Cardiac fibroblast (primary cell): Measurements from ENCODE around the gene TRIM6.
"Not testable (repeated sequence)": the region's sequence is repeated elsewhere in the genome, so short reads cannot be mapped to it uniquely, and the experiment has no call there.

Source experiments
- DNase-seq, 2 donors: peaks; one replicate each; pipeline versions ENCODE4 v3.0.0 to v3.0.0-alpha.2; 2010; ENCODE audit warnings: low read depth in 2 of 2
- H3K4me3 ChIP-seq, 2 donors: replicated peaks in 1 of 2; 1 replicate in 1 of 2; 2 replicates in 1 of 2; pipeline ENCODE4 v1.5.1; 2011; ENCODE audit warnings: low read depth in 2 of 2, low read length in 2 of 2, mild to moderate bottlenecking in 2 of 2, moderate library complexity in 1 of 2
- TF ChIP-seq, protein P1 (sequence below): IDR thresholded peaks from one replicate; pipeline ENCODE4 v1.5.1; 2011; ENCODE audit warnings: low read depth, mild to moderate bottlenecking, low read length, inconsistent platforms

Gene TRIM6

DNA sequence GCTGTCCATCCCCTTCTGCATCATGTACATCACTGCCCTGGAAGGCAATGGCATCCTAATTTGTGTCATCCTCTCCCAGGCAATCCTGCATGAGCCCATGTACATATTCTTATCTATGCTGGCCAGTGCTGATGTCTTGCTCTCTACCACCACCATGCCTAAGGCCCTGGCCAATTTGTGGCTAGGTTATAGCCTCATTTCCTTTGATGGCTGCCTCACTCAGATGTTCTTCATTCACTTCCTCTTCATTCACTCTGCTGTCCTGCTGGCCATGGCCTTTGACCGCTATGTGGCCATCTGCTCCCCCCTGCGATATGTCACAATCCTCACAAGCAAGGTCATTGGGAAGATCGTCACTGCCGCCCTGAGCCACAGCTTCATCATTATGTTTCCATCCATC lies 15.4 kb upstream of the TRIM6 start:
- no peak overlapping the region for H3K4me3 ChIP-seq
- DNase-seq, result no peak
- TF ChIP-seq, protein P1, sequence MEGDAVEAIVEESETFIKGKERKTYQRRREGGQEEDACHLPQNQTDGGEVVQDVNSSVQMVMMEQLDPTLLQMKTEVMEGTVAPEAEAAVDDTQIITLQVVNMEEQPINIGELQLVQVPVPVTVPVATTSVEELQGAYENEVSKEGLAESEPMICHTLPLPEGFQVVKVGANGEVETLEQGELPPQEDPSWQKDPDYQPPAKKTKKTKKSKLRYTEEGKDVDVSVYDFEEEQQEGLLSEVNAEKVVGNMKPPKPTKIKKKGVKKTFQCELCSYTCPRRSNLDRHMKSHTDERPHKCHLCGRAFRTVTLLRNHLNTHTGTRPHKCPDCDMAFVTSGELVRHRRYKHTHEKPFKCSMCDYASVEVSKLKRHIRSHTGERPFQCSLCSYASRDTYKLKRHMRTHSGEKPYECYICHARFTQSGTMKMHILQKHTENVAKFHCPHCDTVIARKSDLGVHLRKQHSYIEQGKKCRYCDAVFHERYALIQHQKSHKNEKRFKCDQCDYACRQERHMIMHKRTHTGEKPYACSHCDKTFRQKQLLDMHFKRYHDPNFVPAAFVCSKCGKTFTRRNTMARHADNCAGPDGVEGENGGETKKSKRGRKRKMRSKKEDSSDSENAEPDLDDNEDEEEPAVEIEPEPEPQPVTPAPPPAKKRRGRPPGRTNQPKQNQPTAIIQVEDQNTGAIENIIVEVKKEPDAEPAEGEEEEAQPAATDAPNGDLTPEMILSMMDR, result no peak

DNA sequence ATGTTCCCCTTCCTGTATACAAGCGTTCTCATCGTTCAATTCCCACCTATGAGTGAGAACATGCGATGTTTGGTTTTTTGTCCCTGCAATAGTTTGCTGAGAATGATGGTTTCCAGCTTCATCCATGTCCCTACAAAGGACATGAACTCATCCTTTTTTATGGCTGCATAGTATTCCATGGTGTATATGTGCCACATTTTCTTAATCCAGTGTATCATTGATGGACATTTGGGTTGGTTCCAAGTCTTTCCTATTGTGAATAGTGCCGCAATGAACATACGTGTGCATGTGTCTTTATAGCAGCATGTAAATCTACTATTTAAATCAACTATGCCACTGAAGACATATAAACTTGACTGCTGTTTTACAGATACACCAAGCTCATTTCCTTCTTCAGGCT lies 12.0 kb upstream of the TRIM6 start:
- not testable (repeated sequence) for H3K4me3 ChIP-seq, DNase-seq

DNA sequence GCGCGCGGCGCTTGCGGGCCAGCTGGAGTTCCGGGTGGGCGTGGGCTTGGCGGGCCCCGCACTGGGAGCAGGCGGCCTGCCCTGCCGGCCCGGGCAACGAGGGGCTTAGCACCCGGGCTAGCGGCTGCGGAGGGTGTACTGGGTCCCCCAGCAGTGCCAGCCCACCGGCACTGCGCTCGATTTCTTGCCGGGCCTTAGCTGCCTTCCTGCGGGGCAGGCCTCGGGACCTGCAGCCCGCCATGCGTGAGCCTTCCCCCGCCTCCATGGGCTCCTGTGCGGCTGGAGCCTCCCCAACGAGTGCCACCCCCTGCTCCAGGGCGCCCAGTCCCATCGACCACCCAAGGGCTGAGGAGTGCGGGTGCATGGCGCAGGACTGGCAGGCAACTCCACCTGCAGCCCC lies 6.5 kb upstream of the TRIM6 start:
- not testable (repeated sequence) for DNase-seq, H3K4me3 ChIP-seq

DNA sequence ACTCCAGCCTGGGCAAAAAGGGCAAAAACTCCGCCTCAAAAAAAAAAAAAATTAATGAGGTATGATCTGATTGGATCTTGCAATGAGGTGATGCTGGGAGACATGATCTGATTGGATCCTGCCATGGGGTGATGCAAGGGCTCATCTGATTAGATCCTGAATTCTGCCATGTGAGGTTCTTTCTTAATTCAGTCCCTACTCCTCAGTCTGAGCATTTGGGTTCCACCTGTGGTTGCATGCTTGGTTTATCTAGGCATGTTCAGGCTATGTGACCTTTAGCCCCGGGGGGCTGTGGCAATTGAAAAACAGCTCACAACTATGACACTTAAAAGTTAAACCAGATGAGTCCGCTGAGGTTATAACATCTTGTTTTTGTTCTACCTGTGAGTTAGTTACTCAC lies 4.8 kb upstream of the TRIM6 start:
- no peak overlapping the region for H3K4me3 ChIP-seq
- TF ChIP-seq, protein P1, result no peak
- DNase-seq, result no peak

DNA sequence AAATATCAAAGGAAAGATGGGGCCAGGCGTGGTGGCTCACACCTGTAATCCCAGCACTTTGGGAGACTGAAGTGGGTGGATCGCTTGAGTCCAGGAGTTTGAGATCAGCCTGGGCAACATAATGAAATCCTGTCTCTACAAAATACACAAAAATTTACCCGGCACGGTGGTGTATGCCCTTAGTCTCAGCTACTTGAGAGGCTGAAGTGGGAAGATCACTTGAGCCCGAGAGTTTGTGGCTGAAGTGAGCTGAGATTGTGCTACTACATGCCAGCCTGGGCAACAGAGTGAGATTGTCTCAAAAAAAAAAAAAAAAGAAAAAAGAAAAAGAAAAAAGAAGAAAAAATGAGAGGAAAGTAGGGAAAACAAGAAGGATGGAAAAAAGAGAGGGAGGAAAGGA lies 3.8 kb upstream of the TRIM6 start:
- TF ChIP-seq, protein P1, result no peak
- DNase-seq, result no peak
- H3K4me3 ChIP-seq, result no peak overlapping the region

DNA sequence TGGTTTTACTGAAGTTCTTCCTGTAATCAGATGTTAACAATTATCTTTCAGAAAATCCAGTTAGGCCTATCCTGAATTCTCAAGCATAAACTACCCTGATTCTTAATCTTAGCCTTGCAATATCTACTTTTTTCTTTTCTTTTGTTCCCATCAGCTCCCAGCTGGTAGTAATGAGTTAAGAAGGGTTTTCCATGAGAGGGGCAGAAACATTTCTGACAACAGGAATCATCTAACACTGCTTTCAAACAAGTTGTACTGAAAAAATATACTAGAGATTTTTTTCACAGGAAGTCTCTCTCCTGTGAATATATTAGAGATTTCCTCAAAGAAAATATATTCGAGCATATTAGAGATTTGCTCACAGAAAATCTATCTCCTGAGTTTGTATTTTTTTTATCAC lies 3.3 kb upstream of the TRIM6 start:
- no peak for DNase-seq
- H3K4me3 ChIP-seq, result no peak overlapping the region
- TF ChIP-seq, protein P1, result no peak

DNA sequence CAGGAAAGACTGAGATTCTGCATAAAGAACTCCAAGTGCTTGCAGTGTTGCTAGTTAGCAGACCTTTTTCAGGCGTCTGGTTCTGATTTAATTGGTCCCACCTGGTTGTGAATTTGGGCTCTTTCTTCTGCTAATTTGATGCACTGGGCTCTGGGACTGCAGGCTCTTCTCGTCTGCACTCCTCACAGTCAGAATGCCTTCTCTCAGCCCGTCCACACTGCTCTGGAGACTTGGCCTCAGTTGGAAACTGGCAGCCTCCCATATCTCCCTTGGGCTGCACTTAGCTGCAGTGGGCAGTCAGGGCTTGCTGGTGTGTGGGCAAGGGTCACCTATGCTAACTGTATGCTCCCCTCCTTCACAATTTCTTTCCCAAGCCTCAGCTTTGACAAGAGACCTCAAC lies 1.5 kb downstream of the TRIM6 start:
- no peak overlapping the region for H3K4me3 ChIP-seq
- DNase-seq, result no peak
- TF ChIP-seq, protein P1, result no peak

DNA sequence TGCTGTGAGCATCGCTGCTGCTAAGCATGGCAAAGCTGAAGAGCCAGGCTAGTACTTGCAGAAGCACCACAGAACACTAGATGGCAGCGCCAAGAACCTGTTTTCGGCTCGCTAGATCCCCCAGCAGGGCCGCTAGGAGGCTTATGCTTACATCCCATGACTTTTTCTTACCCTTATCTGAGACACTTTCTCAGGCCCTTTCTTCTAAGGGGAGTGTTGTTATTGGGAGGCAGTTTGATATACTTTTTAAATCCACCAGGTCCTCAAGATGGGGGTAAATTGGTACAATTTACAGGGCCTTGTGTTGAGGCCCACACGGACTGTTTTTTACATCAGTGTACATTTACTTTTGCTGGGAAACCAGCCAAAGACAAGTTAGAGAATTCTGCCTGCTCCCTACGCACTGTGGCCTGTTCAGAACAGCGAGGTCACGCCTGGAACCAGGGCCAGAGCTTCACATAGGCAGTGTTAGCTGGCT lies 4.0 kb downstream of the TRIM6 start:
- H3K4me3 ChIP-seq, result no peak overlapping the region
- peak; percentile 93 to 95 for DNase-seq
- TF ChIP-seq, protein P1, result peak; percentile 96

DNA sequence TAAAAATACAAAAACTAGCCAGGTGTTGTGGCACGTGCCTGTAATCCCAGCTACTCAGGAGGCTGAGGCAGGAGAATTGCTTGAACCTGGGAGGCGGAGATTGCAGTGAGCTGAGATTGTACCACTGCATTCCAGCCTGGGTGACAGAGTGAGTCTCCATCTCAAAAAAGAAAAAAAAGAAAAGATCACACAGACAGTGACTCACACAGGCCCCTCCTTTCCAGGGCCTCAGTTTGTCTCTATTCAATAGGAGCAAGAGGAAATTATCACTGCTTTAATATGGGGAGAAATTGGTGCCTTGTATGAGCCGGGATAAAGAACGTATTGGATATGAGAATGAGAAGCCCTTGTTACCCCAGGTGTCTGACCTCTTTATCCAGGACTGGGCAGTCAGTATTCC lies 6.4 kb downstream of the TRIM6 start:
- peak in 1 of 2 donors; percentile 49 for DNase-seq
- H3K4me3 ChIP-seq, result not testable (repeated sequence)
